ENCODE results near the gene UNC119. TPM values are rescaled to one million over a fixed set of nuclear protein-coding genes. Genes with fewer than 3 reads are reported as not detected.

Gene UNC119
- total RNA-seq, 1 experiment from 2014 or later = 43.2 TPM

DNA sequence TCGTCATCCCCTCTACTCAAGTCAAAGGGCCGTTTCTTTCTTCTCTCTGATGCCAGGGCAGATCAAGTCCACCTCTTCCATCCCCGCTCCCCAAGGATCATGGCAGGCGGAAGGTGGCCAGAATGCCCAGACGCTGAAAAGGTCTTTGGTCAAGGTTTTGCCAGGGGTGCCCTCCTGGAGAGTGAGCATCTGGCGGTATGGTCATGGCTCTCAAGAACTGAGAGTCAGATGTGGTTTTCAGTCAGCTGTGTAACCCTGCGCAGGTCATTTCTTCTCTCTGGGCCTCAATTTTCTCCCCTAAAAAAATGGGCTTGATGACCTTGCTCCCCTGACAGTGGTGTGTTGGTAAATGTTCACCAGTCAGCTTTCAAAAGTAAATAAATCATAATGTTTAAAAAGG is 33.8 kb downstream of the UNC119 start:
- Histone ChIP-seq H3K9ac (ENCODE audit: low read length) (no peak overlapping the region), H2AFZ (ENCODE audit: low read depth, low read length, poor library complexity, severe bottlenecking) (no peak overlapping the region), H3K36me3 (ENCODE audit: control insufficient read depth in 1 of 2, insufficient read depth in 2 of 2, low read length in 2 of 2) (no peaks in the 10 kb centered on the region), H3K27ac (ENCODE audit: low read depth, low read length) (no peak overlapping the region), H3K79me2 (ENCODE audit: insufficient read depth, low read length) (no peaks in the 10 kb centered on the region), H3K9me2 (ENCODE audit: insufficient read depth) (no peaks in the 10 kb centered on the region), H3K4me1 (ENCODE audit: control insufficient read depth in 1 of 2, insufficient read depth in 2 of 2, low read length in 2 of 2) (no peaks in the 10 kb centered on the region), H3K9me3 (ENCODE audit: control insufficient read depth in 1 of 2, insufficient read depth in 1 of 2, low read depth in 1 of 2, low read length in 2 of 2) (no peaks in the 10 kb centered on the region), H3K27me3 (ENCODE audit: insufficient read depth, low read length) (peaks cover 3% of the 10 kb centered on the region; the same call in 1 of the 2 replicates), H3K4me3 (replicated peaks in 1 of 2; ENCODE audit: low read depth in 1 of 2, low read length in 2 of 2) (no peak overlapping the region), H3K4me2 (ENCODE audit: low read length) (no peak overlapping the region), H4K20me1 (ENCODE audit: insufficient read depth) (no peaks in the 10 kb centered on the region)
- CTCF ChIA-PET = no interaction called here
- BruUV-seq (replicated peaks) = no TSS peak
- no peak for ATAC-seq
- intact Hi-C loops (cut with micrococcal nuclease) = no loop called here
- RAD21 ChIA-PET (ENCODE audit: low non-redundant PET in 1 of 2, low total read pairs in 2 of 2, uncharacterized antibody in 2 of 2, unreplicated experiment in 2 of 2) = no interaction called here
- TF ChIP-seq ZNF274 (IDR thresholded peaks at IDR 0.05; ENCODE audit: low read depth, low read length) = no peak
- no peak for TF ChIP-seq SP1 (IDR thresholded peaks at IDR 0.05; ENCODE audit: low read depth)
- TF ChIP-seq, protein P1, sequence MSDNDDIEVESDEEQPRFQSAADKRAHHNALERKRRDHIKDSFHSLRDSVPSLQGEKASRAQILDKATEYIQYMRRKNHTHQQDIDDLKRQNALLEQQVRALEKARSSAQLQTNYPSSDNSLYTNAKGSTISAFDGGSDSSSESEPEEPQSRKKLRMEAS (IDR thresholded peaks at IDR 0.05) = no peak
- TF ChIP-seq CEBPB (IDR thresholded peaks at IDR 0.05; ENCODE audit: low read depth) = no peak
- no peak for TF ChIP-seq SIN3A (IDR thresholded peaks at IDR 0.05; ENCODE audit: low read depth)
- no peak for TF ChIP-seq ATF3 (IDR thresholded peaks at IDR 0.05)
- POLR2A ChIA-PET = no interaction called here
- no peak for DNase-seq (ENCODE audit: low read depth, low spot score)

GRCh38 chr17:28518132-28518531 is 34.3 kb downstream of the UNC119 start:
- no peak overlapping the region for H3K4me2 ChIP-seq (ENCODE audit: low read length)
- no peak for TF ChIP-seq JUND (IDR thresholded peaks at IDR 0.05)
- TF ChIP-seq ZBTB33 (IDR thresholded peaks at IDR 0.05; ENCODE audit: extremely low read depth, insufficient replicate concordance, low read length) = no peak
- H3K4me3 ChIP-seq (replicated peaks in 1 of 2; ENCODE audit: low read depth in 1 of 2, low read length in 2 of 2) = no peak overlapping the region
- no peaks in the 10 kb centered on the region for H3K36me3 ChIP-seq (ENCODE audit: control insufficient read depth in 1 of 2, insufficient read depth in 2 of 2, low read length in 2 of 2)
- no peaks in the 10 kb centered on the region for H3K9me3 ChIP-seq (ENCODE audit: control insufficient read depth in 1 of 2, insufficient read depth in 1 of 2, low read depth in 1 of 2, low read length in 2 of 2)
- ChIA-PET CTCF (no interaction called here), POLR2A (no interaction called here), RAD21 (ENCODE audit: low non-redundant PET in 1 of 2, low total read pairs in 2 of 2, uncharacterized antibody in 2 of 2, unreplicated experiment in 2 of 2) (no interaction called here)
- no peak for DNase-seq (ENCODE audit: low read depth, low spot score)
- H3K4me1 ChIP-seq (ENCODE audit: control insufficient read depth in 1 of 2, insufficient read depth in 2 of 2, low read length in 2 of 2) = no peaks in the 10 kb centered on the region
- no TSS peak for BruUV-seq (replicated peaks)
- ATAC-seq = no peak
- peaks cover 4% of the 10 kb centered on the region; the same call in 1 of the 2 replicates for H3K27me3 ChIP-seq (ENCODE audit: insufficient read depth, low read length)
- no peaks in the 10 kb centered on the region for H4K20me1 ChIP-seq (ENCODE audit: insufficient read depth)
- no peak overlapping the region for H3K27ac ChIP-seq (ENCODE audit: low read depth, low read length)
- H2AFZ ChIP-seq (ENCODE audit: low read depth, low read length, poor library complexity, severe bottlenecking) = no peak overlapping the region
- no peaks in the 10 kb centered on the region for H3K79me2 ChIP-seq (ENCODE audit: insufficient read depth, low read length)
- H3K9ac ChIP-seq (ENCODE audit: low read length) = no peak overlapping the region
- H3K9me2 ChIP-seq (ENCODE audit: insufficient read depth) = no peaks in the 10 kb centered on the region
- intact Hi-C loops (cut with micrococcal nuclease) = no loop called here

All from HCT116 (cell line).